PFSK-1 (cell line): ENCODE data around the gene RPL10.

Source experiments
- FOXP2 ChIP-seq: optimal IDR thresholded peaks from 2 replicates; pipeline ENCODE3; 2011; ENCODE audit warnings: borderline replicate concordance, control low read depth, inconsistent platforms; ENCODE audit not compliant: insufficient read depth; ENCODE audit errors: extremely low read length, extremely low read depth
- POLR2AphosphoS5 ChIP-seq: IDR thresholded peaks from 2 replicates; pipeline ENCODE4 v1.6.1; 2012; ENCODE audit warnings: low read depth, mild to moderate bottlenecking, control low read depth, low read length, moderate library complexity
- SIN3A ChIP-seq: IDR thresholded peaks from 2 replicates; pipeline ENCODE4 v1.6.1; 2012; ENCODE audit warnings: mild to moderate bottlenecking, low read length, moderate library complexity, borderline replicate concordance; ENCODE audit not compliant: insufficient read depth
- TAF1 ChIP-seq: IDR thresholded peaks from 2 replicates; pipeline ENCODE4 v1.6.1; 2012; ENCODE audit warnings: low read length, control low read depth, borderline replicate concordance; ENCODE audit not compliant: insufficient read depth
- TF ChIP-seq, protein P1 (sequence below), 2 experiments: IDR thresholded peaks; 2 replicates each; pipeline versions ENCODE4 v1.6.1 to v1.8.0; 2011 to 2012; ENCODE audit warnings: low read depth in 2 of 2, low read length in 2 of 2, control low read depth in 1 of 2, inconsistent platforms in 1 of 2, mild to moderate bottlenecking in 1 of 2, moderate library complexity in 1 of 2; ENCODE audit not compliant: insufficient read depth in 1 of 2

The RPL10 gene

GRCh38 chrX:154437971-154438893, 40.1 kb downstream of the RPL10 start:
- TF ChIP-seq FOXP2 (no peak), POLR2AphosphoS5 (no peak), SIN3A (no peak)
- TF ChIP-seq, protein P1, sequence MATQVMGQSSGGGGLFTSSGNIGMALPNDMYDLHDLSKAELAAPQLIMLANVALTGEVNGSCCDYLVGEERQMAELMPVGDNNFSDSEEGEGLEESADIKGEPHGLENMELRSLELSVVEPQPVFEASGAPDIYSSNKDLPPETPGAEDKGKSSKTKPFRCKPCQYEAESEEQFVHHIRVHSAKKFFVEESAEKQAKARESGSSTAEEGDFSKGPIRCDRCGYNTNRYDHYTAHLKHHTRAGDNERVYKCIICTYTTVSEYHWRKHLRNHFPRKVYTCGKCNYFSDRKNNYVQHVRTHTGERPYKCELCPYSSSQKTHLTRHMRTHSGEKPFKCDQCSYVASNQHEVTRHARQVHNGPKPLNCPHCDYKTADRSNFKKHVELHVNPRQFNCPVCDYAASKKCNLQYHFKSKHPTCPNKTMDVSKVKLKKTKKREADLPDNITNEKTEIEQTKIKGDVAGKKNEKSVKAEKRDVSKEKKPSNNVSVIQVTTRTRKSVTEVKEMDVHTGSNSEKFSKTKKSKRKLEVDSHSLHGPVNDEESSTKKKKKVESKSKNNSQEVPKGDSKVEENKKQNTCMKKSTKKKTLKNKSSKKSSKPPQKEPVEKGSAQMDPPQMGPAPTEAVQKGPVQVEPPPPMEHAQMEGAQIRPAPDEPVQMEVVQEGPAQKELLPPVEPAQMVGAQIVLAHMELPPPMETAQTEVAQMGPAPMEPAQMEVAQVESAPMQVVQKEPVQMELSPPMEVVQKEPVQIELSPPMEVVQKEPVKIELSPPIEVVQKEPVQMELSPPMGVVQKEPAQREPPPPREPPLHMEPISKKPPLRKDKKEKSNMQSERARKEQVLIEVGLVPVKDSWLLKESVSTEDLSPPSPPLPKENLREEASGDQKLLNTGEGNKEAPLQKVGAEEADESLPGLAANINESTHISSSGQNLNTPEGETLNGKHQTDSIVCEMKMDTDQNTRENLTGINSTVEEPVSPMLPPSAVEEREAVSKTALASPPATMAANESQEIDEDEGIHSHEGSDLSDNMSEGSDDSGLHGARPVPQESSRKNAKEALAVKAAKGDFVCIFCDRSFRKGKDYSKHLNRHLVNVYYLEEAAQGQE (IDR thresholded peaks at IDR 0.05; ENCODE audit: insufficient read depth in 1 of 2, low read depth in 2 of 2, low read length in 2 of 2), result no peak

DNA sequence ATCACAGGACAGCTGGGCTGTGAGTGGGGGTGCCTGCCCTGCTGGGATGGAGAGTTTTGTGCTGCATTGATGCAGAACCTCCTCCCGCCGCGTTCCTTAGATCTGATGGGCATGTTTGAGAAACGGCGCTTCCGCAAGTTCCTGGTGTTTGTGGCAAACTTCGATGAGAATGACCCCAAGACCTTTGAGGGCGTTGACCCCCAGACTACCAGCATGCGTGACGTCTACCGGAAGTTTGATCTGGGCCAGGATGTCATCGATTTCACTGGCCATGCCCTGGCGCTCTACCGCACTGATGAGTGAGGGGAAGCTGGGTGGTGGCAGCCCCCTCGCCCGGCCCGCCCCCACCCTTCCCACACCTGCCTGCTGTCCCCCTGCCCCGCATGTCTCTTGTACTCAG, 41.7 kb downstream of the RPL10 start:
- TF ChIP-seq, protein P1 (IDR thresholded peaks at IDR 0.05; ENCODE audit: insufficient read depth in 1 of 2, low read depth in 2 of 2, low read length in 2 of 2), result no peak
- no peak for TF ChIP-seq TAF1
- no peak for TF ChIP-seq POLR2AphosphoS5
- no peak for TF ChIP-seq FOXP2
- no peak for TF ChIP-seq SIN3A

DNA sequence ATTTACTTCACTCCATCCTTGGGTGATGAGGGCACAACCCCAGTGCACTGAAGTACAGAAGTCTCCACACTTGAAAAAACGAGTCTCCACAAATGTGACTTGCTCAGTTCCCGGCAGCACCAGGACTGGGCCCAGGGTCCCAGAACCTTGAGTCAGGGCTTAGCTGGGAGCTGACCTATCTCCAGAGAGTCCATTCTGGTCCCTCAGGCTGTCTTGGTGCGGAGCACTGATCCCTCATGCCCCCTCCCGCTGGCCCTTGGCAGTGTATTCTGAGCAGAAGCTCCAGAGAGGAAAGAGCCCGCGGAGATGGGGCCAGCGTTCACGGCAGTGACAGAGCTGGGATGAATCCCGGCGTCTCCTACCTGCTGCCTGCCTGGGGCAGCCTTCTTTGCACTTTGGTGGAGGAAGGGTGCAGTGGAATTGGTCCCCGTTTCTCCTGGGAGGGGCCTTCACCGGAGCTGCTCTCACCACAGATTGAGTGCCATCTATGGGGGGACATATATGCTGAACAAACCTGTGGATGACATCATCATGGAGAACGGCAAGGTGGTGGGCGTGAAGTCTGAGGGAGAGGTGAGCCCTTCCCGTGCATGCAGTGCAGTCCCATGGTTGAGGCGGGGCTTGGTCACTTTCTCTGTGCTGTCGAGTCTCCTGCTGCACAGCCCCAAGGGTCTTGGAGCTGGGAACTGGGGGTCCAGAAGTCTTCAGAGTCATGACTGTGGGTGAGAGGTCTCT, 42.6 kb downstream of the RPL10 start:
- TF ChIP-seq POLR2AphosphoS5 (no peak), TAF1 (no peak)

DNA sequence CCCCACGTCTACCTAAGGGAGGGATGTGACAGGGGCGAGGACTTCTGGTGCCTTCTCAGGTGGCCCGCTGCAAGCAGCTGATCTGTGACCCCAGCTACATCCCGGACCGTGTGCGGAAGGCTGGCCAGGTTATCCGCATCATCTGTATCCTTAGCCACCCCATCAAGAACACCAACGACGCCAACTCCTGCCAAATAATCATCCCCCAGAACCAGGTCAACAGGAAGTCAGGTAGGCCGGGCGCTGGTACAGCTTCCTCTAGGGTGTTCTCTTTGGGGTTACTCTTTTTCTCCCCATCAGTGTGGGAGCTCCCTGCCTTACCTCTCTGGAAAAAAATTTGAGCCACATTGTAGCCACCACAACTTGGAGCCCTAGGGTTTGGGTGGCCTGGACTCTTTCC, 43.4 kb downstream of the RPL10 start:
- TF ChIP-seq TAF1, result no peak
- TF ChIP-seq FOXP2, result no peak
- no peak for TF ChIP-seq SIN3A
- no peak for TF ChIP-seq POLR2AphosphoS5
- TF ChIP-seq, protein P1 (IDR thresholded peaks at IDR 0.05; ENCODE audit: insufficient read depth in 1 of 2, low read depth in 2 of 2, low read length in 2 of 2), result no peak

DNA sequence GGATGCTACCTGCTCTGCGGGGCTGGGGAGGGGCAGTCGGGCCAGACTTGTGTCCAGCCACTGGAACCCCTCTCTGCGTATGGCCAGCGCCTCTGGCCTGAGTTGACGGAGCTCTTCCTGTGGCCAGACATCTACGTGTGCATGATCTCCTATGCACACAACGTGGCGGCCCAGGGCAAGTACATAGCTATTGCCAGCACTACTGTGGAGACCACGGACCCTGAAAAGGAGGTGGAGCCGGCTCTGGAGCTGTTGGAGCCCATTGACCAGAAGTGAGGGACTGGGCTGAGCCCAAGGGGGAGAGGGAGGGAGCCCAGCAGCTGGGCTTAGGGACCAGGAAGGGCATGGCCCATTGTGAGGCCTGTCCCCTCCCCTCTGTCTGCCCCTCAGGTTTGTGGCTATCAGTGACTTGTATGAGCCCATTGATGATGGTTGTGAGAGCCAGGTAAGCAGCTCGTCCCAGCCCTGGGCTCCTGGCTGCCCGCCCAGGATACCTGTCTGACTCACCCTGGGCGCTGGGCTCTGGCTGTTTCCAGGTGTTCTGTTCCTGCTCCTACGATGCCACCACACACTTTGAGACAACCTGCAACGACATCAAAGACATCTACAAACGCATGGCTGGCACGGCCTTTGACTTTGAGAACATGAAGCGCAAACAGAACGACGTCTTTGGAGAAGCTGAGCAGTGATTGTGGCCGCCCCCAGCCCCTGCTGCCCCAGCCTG, 44.0 kb downstream of the RPL10 start:
- TF ChIP-seq TAF1, result no peak
- TF ChIP-seq, protein P1 (IDR thresholded peaks at IDR 0.05; ENCODE audit: insufficient read depth in 1 of 2, low read depth in 2 of 2, low read length in 2 of 2), result no peak
- no peak for TF ChIP-seq SIN3A
- no peak for TF ChIP-seq POLR2AphosphoS5
- TF ChIP-seq FOXP2, result no peak
